Hepatocyte (in vitro differentiated cells): ENCODE measurements around the gene JCAD. TPM values are rescaled to one million over a fixed set of nuclear protein-coding genes. Genes with fewer than 3 reads are reported as not detected.
"Not testable (repeated sequence)": the region's sequence is repeated elsewhere in the genome, so short reads cannot be mapped to it uniquely, and the experiment has no call there.

Source experiments
- DNase-seq: peaks from one replicate; pipeline ENCODE4 v3.0.0-alpha.2; 2016; ENCODE audit warnings: low spot score
- H2AFZ ChIP-seq: fragments of 200-600 bp; sonication (generic); 2 replicates; pipeline ENCODE4 v1.6.0; 2016; ENCODE audit warnings: antibody characterized with exemption, mild to moderate bottlenecking
- H3K27ac ChIP-seq: fragments of 200-600 bp; sonication (generic); 2 replicates; pipeline ENCODE4 v1.5.1; 2016; ENCODE audit warnings: mild to moderate bottlenecking
- H3K27me3 ChIP-seq: fragments of 200-600 bp; sonication (generic); 2 replicates; pipeline ENCODE4 v1.6.1; 2016
- H3K36me3 ChIP-seq: fragments of 200-600 bp; sonication (generic); replicated peaks from 2 replicates; pipeline ENCODE4 v1.5.1; 2016; ENCODE audit warnings: low read depth; ENCODE audit not compliant: insufficient read depth
- H3K4me1 ChIP-seq: fragments of 200-600 bp; sonication (generic); 2 replicates; pipeline ENCODE4 v1.5.1; 2016; ENCODE audit warnings: mild to moderate bottlenecking, moderate library complexity; ENCODE audit not compliant: insufficient read depth
- H3K4me2 ChIP-seq: fragments of 200-600 bp; sonication (generic); 2 replicates; pipeline ENCODE4 v1.6.0; 2016
- H3K4me3 ChIP-seq: fragments of 200-600 bp; sonication (generic); 2 replicates; pipeline ENCODE4 v1.5.1; 2016; ENCODE audit warnings: mild to moderate bottlenecking
- H3K79me2 ChIP-seq: fragments of 200-600 bp; sonication (generic); 2 replicates; pipeline ENCODE4 v1.6.0; 2017; ENCODE audit warnings: mild to moderate bottlenecking
- H3K9me2 ChIP-seq: fragments of 200-600 bp; sonication (generic); replicated peaks from 2 replicates; pipeline ENCODE4 v1.6.0; 2017; ENCODE audit warnings: mild to moderate bottlenecking; ENCODE audit not compliant: insufficient read depth
- H3K9me3 ChIP-seq: fragments of 200-600 bp; sonication (generic); 2 replicates; pipeline ENCODE4 v1.5.1; 2016; ENCODE audit warnings: low read depth, mild to moderate bottlenecking
- H4K20me1 ChIP-seq: fragments of 200-600 bp; sonication (generic); 2 replicates; pipeline ENCODE4 v1.6.0; 2016; ENCODE audit warnings: mild to moderate bottlenecking; ENCODE audit not compliant: insufficient read depth, poor library complexity, severe bottlenecking
- EZH2 ChIP-seq: fragments of 200-600 bp; sonication (generic); IDR thresholded peaks from 2 replicates; pipeline ENCODE4 v1.6.1; 2016; ENCODE audit warnings: antibody characterized with exemption, mild to moderate bottlenecking, borderline replicate concordance
- EZH2phosphoT487 ChIP-seq: fragments of 200-600 bp; sonication (generic); IDR thresholded peaks from one replicate; pipeline ENCODE4 v1.6.1; 2018; ENCODE audit warnings: antibody characterized with exemption, mild to moderate bottlenecking, low read depth, moderate library complexity; ENCODE audit not compliant: unreplicated experiment, severe bottlenecking
- WGBS: methylation state at CpG from one replicate; pipeline ENCODE4 v1.1.6; 2016; ENCODE audit warnings: low lambda C conversion rate; ENCODE audit errors: missing lambda C conversion rate; 5-methylcytosine and 5-hydroxymethylcytosine counted together
- polyA plus RNA-seq: library from polyadenylated mRNA; unstranded; fragments of >200 nt; fragmentation: Nextera tagmentation; extraction: Ambion mirVana; gene quantifications from 2 replicates; pipeline ENCODE4 v1.2.1, GENCODE V29; 2016
- total RNA-seq: library from RNA; depleted of rRNA; stranded (reverse); fragments of >200 nt; gene quantifications from 2 replicates; pipeline ENCODE4 v1.2.3, GENCODE V29; 2014
- TF ChIP-seq, protein P1 (sequence below): fragments of 200-600 bp; sonication (generic); IDR thresholded peaks from 2 replicates; pipeline ENCODE4 v1.5.1; 2016; ENCODE audit warnings: antibody characterized with exemption, mild to moderate bottlenecking; ENCODE audit not compliant: poor library complexity

JCAD gene
- total and polyA plus RNA-seq, 2 experiments from 2014 or later = 7.0 to 12.8 TPM

DNA sequence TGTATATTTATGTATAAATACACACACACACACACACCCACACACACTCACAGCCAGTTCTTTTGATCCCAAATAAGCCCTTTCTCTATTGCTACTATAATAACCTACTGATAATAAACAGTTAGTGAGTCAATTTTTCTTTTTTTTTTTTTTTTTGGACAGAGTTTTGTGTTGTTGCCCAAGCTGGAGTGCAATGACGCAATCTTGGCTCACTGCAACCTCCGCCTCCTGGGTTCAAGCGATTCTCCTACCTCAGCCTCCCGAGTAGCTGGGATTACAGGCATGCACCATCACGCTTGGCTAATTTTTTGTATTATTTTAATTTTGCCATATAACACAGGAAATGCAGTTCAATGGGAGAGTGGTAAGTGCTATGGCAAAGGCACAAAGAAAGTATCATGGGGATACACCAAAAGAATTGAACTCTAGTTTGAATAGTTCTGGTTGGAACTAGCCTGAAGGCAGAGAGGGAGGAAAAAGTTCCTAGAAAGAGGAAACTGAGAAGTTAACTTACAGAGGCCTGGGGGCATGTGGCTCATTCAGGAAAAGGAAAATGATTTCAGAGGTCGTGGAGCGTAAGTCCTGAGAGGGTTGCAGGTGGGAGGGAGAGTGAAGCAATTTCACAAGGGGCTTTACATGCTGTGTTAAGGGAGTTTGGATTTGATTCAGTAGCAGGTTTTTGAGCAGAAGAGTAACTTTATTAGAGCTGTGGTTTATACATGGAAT, 44.4 kb upstream of the JCAD start:
- no peak for TF ChIP-seq EZH2phosphoT487
- no peak for TF ChIP-seq EZH2
- TF ChIP-seq, protein P1, sequence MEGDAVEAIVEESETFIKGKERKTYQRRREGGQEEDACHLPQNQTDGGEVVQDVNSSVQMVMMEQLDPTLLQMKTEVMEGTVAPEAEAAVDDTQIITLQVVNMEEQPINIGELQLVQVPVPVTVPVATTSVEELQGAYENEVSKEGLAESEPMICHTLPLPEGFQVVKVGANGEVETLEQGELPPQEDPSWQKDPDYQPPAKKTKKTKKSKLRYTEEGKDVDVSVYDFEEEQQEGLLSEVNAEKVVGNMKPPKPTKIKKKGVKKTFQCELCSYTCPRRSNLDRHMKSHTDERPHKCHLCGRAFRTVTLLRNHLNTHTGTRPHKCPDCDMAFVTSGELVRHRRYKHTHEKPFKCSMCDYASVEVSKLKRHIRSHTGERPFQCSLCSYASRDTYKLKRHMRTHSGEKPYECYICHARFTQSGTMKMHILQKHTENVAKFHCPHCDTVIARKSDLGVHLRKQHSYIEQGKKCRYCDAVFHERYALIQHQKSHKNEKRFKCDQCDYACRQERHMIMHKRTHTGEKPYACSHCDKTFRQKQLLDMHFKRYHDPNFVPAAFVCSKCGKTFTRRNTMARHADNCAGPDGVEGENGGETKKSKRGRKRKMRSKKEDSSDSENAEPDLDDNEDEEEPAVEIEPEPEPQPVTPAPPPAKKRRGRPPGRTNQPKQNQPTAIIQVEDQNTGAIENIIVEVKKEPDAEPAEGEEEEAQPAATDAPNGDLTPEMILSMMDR = no peak
- Histone ChIP-seq H3K4me3 (no peak overlapping the region), H3K36me3 (no peaks in the 10 kb centered on the region), H3K4me2 (no peak overlapping the region), H4K20me1 (no peaks in the 10 kb centered on the region), H3K9me3 (no peaks in the 10 kb centered on the region), H3K27ac (no peak overlapping the region), H2AFZ (no peak overlapping the region), H3K79me2 (no peaks in the 10 kb centered on the region), H3K4me1 (no peaks in the 10 kb centered on the region), H3K9me2 (no peaks in the 10 kb centered on the region), H3K27me3 (no peaks in the 10 kb centered on the region)
- 96% methylated on average over 7 of the region's 7 CpGs for WGBS
- DNase-seq = no peak

DNA sequence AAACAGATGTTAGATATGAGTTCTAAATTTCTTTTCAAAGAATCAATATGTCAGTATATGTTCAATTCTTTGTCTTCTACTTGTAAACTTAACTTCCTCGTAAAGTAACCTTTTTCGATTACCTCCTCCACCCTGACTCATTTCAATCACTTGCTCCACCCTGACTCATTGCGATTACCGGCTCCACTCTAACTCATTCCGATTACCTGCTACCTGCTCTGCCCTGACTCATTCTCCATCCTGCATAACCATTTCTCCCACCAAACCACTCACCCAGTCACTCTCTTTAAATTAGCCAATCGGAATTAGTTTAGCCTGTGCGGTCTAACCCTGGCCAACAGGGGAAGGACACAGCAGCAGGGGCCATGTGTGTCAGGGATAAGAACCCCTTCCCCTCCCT, 40.3 kb upstream of the JCAD start:
- H3K4me2 ChIP-seq, DNase-seq, H3K4me3 ChIP-seq: not testable (repeated sequence)

DNA sequence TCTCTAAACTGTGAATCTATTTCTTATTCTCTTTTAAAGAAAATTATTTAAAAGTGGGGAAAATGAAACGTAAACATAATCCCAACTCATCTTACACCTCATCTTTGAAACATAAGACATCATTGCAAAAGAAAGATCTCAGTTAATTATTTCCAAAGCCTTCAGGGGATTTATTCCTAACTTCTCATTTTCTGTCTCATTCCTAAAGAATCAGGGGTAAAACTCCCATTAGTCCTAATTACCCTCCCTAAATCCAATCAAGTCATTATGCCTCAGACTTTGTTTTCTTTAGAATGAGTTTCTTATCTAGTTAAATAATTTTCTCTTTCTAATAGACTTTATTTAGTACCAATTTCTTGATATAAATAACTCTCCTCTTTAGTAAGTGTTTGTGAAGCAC, 39.7 kb upstream of the JCAD start:
- Histone ChIP-seq H3K36me3 (no peaks in the 10 kb centered on the region), H3K79me2 (no peaks in the 10 kb centered on the region), H3K9me3 (no peaks in the 10 kb centered on the region), H3K4me2 (no peak overlapping the region), H3K4me3 (no peak overlapping the region), H3K9me2 (no peaks in the 10 kb centered on the region), H4K20me1 (no peaks in the 10 kb centered on the region), H3K27me3 (no peaks in the 10 kb centered on the region), H2AFZ (no peak overlapping the region), H3K4me1 (no peaks in the 10 kb centered on the region), H3K27ac (no peak overlapping the region)
- no peak for DNase-seq
- 81% methylated on average over 1 of the region's 1 CpG for WGBS
- TF ChIP-seq EZH2 = no peak
- TF ChIP-seq EZH2phosphoT487 = no peak
- TF ChIP-seq, protein P1 = no peak

More for the DNA sequence above, 40.3 kb upstream of the JCAD start:
- not testable (repeated sequence) for H3K79me2 ChIP-seq, H4K20me1 ChIP-seq, H3K27ac ChIP-seq, H2AFZ ChIP-seq, H3K4me1 ChIP-seq, H3K27me3 ChIP-seq, H3K9me2 ChIP-seq, H3K9me3 ChIP-seq, H3K36me3 ChIP-seq
- 88% methylated on average over 7 of the region's 7 CpGs for WGBS

DNA sequence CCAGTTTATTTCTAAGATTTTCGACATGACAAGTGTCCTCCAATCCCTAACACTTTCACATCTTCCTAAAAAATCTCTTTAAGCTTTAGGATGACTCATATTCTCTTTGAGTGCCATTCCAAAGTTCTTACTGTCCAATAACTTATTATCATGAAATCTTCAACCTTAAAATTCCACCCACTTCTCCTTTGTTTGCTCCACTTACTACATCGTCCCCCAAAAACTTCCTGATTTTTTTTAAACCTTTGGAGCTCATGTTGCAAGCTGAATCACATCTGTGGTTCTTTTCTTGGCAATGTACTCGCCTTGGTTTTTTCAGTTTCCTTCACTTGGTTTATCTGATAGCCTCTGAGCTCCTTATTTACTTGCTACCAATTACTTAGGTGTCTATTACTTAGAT, 39.2 kb upstream of the JCAD start:
- Histone ChIP-seq H3K27ac (no peak overlapping the region), H4K20me1 (no peaks in the 10 kb centered on the region), H3K79me2 (no peaks in the 10 kb centered on the region), H3K36me3 (no peaks in the 10 kb centered on the region), H3K4me2 (no peak overlapping the region), H3K9me2 (no peaks in the 10 kb centered on the region), H3K9me3 (no peaks in the 10 kb centered on the region), H3K27me3 (no peaks in the 10 kb centered on the region), H3K4me1 (no peaks in the 10 kb centered on the region), H2AFZ (no peak overlapping the region), H3K4me3 (no peak overlapping the region)
- no peak for TF ChIP-seq EZH2
- no peak for TF ChIP-seq EZH2phosphoT487
- TF ChIP-seq, protein P1 = no peak
- DNase-seq = no peak
- 48% methylated on average over 3 of the region's 3 CpGs for WGBS
